ENCODE data around the gene UBA5.

UBA5 gene

DNA sequence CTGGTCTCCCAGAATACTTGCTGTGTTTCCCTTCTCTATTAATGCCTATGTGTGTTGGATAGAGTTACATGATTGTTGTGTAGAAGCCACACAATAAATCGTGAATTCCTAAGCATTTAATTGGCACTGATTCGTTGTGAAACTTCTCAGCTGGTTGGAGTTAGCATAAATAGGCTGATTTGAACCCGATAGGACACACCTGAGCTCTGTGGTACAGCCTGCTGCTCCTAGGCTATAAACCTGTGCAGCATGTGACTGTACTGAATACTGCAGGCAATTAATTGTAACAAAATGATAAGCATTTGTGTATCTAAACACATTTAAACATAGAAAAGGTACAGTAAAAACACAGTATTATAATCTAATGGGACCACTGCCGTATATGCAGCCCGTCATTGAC lies 5.4 kb upstream of the UBA5 start:
- DNase-seq (ENCODE audit: low read depth) = no peak

DNA sequence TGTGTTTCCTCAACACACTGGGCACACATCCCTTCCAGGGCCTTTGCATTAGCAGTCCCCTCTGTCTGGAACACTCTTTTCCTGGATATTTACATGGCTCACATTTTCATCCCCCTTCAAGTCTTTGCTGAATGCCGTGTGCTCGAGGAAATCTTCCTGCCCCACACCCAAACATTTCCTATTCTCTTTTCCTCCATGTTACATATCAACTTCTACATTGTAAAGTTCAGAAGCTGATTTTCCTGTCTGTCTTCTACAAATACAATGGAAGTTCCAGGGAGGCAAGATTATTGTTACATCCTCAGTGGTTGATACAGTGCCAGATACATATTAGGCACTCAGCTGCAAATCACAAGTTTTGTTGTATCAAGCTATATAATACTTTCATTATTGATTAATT lies 4.7 kb upstream of the UBA5 start:
- DNase-seq (ENCODE audit: low read depth) = no peak

GRCh38 chr3:132657869-132658747 lies 2.0 kb upstream of the UBA5 start:
- DNase-seq (ENCODE audit: low read depth) = no peak

DNA sequence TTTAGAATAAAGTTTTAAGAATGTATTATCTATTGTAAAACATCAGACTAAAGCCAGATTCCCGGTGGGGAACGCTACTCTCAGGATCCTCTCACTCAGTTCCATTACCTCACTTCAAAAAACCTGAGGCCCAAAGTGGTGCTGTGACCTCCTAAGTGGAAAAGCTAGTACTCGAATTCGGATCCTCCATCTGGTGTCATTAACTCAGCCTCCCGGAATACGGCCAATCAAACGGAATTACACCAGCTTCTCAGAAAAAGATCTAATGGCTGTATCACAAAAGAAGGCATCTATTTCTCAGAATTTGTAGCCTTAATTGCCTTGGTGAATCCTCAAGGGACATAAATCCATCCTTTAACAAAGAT lies 1.1 kb upstream of the UBA5 start:
- no peak for DNase-seq (ENCODE audit: low read depth)

DNA sequence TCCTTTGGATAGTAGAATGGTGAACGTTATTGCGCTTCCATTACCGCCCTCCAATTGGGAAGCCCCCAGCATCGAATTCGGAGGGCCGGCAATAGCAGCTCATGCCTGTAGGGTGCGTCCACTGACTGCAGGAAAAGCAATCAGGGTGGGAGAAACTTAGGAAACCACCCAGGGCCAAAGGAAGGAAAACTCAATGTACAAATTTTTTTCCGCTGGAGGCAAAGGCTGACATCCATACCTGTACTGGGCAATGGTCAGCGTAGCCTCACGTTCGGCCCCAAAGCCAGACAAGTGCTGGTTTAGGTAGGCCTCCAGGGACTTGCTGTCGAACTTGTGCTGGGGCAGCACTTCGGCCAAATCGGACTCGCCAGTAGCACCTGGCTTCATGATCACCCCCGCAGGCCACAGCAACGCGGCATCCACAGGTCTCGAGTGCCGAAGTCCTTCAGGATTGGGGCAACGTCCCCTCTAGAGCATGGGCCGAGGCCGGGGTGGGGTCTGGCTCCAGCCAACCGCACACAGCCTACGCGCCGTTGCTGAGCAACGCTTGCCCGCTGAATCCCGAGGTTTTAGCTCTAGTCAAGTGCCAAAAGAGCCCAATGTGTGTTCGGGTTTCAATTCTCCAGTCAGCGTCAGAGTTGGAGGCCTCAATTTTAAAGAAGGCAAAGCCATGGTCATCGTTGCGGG lies 621 bp upstream of the UBA5 start, which contains the start of gene ACAD11:
Gene ACAD11, minus strand, starts transcription at position 445 of the 687 bp plus-strand sequence. Its CDS starts 58 bp downstream, at position 387.
- no peak for DNase-seq (ENCODE audit: low read depth)

- no peak for DNase-seq (ENCODE audit: low read depth)
These were observed 612 bp downstream of the UBA5 start for GRCh38 chr3:132660811-132661070.

DNA sequence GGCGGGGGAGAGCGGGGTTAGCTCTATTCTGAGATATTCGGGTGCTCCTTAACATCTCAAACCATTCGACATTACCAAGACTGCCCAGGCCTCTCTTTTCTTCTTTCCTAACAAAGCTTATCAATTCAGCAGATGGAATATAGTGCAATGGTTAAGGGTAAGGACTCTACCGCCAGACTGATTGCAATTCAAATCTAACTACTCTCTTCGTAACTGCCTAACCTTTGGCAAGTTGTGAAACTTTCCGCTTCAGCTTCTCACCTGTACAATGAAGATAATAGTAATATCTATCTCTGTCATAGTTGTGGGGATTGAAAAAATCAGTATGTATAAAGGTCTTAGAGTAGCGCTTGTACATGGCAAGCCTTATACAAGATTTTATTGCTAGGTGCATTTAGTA lies 972 bp downstream of the UBA5 start:
- no peak for DNase-seq (ENCODE audit: low read depth)

DNA sequence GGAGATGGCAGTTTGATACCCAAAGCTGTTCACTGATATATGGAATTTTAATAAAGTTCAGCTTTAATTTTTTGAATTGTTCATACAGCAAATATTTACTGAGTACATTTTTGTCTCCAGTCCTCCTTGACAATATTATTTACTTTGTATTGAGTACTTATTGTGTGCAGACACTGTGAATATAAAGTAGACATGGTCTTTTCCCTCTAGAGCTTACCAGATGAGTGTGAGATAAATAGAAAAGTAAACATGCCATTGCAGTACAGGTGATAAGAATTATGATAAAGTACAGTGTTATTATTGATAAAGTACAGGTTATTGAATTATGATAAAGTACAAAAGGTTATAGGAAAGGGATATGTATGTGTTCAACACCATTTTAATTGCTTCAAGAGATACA lies 2.1 kb downstream of the UBA5 start:
- DNase-seq (ENCODE audit: low read depth) = no peak

- no peak for DNase-seq (ENCODE audit: low read depth)
These were observed 5.2 kb downstream of the UBA5 start for GRCh38 chr3:132665230-132665745.

DNA sequence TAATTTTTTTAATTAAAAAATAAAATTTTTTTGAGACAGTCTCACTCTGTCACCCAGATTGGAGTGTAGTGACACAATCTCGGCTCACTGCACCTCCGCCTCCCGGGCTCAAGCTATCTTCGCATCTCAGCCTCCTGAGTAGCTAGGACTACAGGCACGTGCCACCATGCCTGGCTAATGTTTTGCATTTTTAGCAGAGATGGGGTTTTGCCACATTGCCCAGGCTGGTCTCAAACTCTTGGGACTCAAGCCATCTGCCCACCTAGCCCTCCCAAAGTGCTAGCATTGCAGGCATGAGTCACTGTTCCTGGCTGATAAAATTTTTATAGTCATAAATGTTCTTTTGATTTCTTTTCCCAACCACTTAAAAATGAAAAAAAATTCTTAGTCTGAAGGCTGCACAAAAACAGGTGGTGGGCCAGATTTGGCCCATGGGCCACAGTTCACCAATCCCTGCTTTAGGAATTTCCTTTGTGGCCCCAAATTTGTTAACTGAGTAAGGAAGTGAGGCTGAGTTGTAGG lies 9.2 kb downstream of the UBA5 start:
- no peak for DNase-seq (ENCODE audit: low read depth)

DNA sequence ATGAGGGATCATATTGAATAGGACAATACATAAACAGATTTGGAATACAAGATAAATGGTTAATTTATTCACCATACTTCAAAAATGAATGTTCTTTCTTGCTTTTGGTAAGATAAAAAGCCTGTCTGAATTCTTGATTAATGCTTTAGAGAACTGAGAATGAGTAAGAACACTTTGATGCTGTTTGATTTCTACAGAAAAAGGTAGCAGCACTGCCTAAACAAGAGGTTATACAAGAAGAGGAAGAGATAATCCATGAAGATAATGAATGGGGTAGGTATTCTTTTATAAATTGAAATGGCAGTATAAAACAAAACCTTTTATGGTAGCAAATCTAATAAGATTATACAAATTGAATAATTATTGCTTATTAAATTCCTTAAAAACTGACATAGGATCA lies 15.3 kb downstream of the UBA5 start:
- DNase-seq (ENCODE audit: low read depth) = no peak

- no peak for DNase-seq (ENCODE audit: low read depth)
These were observed 19.8 kb downstream of the UBA5 start for GRCh38 chr3:132679911-132680310.

DNA sequence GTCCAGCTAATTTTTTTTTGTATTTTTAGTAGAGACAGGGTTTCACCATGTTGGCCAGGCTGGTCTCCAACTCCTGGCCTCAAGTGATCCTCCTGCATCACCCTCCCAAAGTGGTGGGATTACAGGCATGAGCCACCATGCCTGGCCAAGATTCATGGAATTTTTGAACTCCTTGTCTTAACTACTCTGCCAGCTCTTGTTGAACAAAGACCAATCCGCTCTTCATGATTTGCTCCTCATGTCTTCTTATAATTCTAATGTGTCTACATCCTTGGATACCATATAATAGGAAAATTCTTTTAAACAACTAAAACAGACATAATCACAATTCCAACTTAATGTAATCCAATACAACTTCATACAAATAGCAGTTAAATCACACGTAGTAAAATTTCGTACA lies 21.3 kb downstream of the UBA5 start:
- no peak for DNase-seq (ENCODE audit: low read depth)

DNA sequence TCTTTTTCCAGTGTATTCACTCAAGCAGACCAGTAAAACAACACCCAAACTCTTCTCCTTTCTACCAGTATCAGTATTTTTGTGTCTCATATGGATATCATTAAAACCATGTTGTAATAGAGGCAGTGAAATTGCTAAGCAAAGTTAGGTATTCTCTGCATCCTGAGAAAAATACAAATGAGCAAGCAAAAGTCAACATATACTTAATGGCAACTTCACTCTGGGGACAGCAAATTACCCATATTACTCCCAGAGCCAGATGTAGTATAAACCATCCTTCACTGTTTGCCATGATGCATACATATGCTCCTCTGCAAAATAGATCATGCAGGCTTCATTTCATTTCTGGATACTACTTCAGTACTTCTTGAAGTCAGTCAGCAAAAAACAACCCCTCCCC lies 22.1 kb downstream of the UBA5 start:
- no peak for DNase-seq (ENCODE audit: low read depth)

DNA sequence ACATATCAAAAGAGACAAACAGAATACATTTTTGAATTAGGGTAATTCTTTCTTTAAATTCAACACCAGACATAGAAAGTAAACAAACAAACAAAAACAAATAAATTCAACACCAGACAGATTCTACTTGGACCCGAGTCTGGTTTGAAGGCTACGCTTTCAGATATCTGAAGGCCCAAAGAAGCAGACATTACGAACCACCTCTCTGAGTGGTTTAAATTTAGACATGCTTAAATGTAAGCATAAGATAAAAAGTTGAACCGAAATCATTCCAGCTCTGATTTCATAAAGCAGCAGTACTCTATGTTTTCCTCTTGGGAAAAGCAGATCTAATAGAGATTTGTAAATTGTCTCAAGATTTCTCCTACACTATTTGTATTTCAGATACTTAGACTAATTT lies 29.9 kb downstream of the UBA5 start:
- no peak for DNase-seq (ENCODE audit: low read depth)

GRCh38 chr3:132694991-132695390 lies 34.9 kb downstream of the UBA5 start:
- DNase-seq (ENCODE audit: low read depth) = no peak

- DNase-seq (ENCODE audit: low read depth) = no peak
These were observed 35.3 kb downstream of the UBA5 start for GRCh38 chr3:132695422-132695821.

DNA sequence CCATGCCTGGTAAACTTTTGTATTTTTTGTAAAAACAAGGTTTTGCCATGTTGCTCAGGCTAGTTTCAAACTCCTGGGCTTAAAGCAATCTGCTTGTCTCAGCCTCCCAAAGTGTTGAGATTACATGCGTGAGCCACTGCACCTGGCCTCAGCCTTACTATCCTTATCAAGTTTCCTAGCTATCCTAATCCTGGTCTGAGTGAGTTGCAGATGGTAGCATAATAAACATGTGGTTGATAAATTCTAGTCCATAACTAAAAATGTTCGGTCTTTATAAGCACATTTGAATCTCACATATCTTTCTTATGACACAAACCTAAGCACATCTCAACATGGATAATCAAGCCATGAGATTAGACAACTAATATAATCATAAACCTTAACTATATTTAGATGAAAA lies 43.6 kb downstream of the UBA5 start:
- DNase-seq (ENCODE audit: low read depth) = no peak

DNA sequence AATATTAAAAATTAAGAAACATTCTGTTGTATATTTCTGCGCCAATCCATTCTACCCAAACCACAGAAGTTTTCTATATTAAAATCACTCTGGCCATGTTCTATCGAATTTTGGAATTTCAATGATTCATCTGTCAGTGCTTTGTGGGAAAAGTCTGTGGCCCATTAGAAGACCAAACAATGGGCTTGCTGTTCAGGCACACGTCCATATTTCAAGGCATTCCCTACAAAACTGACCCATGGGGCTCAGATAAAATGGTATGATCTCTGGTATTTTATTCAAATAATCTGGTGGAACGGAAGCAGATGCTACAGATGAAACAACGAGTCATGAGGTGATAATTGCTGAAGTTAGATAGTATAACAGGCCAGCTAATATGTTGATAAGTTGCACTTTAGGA lies 49.6 kb downstream of the UBA5 start:
- no peak for DNase-seq (ENCODE audit: low read depth)

- DNase-seq (ENCODE audit: low read depth) = no peak
These were observed 50.2 kb downstream of the UBA5 start for GRCh38 chr3:132710311-132710710.

- DNase-seq (ENCODE audit: low read depth) = no peak
These were observed 54.0 kb downstream of the UBA5 start for GRCh38 chr3:132713977-132714727.

GRCh38 chr3:132716372-132716771 lies 56.2 kb downstream of the UBA5 start:
- DNase-seq (ENCODE audit: low read depth) = no peak

DNA sequence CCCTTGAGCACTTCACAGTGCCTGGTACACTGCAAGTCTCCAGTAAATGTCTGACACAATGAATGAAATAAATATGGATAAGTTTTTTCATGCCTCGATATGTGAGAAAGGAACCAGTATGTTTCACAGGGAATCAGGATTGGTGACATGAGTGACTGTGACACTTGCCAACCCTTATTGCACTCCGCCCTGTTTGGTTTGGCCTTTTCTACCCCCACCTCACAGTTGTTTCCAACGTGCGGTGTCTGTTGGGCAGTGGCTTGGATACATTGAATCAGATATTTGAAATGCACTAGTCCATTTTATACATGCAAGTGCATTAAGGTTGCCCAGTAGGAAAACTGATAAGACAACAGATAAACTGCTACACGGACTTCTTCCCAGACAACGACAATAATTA lies 60.1 kb downstream of the UBA5 start:
- DNase-seq (ENCODE audit: low read depth) = no peak
